Measurements from ENCODE around the gene LOXHD1.

- TF ChIP-seq CTCF (IDR thresholded peaks at IDR 0.05) (no peak), EZH2 (IDR thresholded peaks at IDR 0.05; ENCODE audit: borderline replicate concordance, insufficient read depth, low read depth, low read length, poor library complexity, severe bottlenecking) (no peak)
These were observed 168.4 kb downstream of the LOXHD1 start for GRCh38 chr18:46488471-46489213.

Measured in B cell (primary cell).